IMR-90 (cell line): ENCODE measurements around the gene SLC38A11. TPM values are rescaled to one million over a fixed set of nuclear protein-coding genes. Genes with fewer than 3 reads are reported as not detected.

Source experiments
- ATAC-seq: fragments of 200-7000 bp; cut with Tn5 transposase; 2 replicates; pipeline ENCODE4 v1.9.1; 2020; ENCODE audit warnings: low read depth, mild to moderate bottlenecking, moderate library complexity
- BruUV-seq: library from RNA; stranded (reverse); fragments of 400-500 nt; replicated peaks from 2 replicates; lab custom pipeline; 2021; lab: Mats Ljungman, UMichigan
- CTCF ChIA-PET: fragments of 300-600 bp; formaldehyde crosslinking; extraction: SDS; loops from one replicate; lab custom pipeline; 2021; ENCODE audit warnings: antibody characterized with exemption; lab: Yijun Ruan, JAX
- POLR2A ChIA-PET: fragments of 300-600 bp; sonication (Branson Sonifier 250); formaldehyde crosslinking; loops from one replicate; lab custom pipeline; 2022; ENCODE audit warnings: antibody characterized with exemption; ENCODE audit not compliant: unreplicated experiment; lab: Charles Lee
- DNase-seq: peaks from one replicate; pipeline ENCODE4 v3.0.0; 2013
- H2AFZ ChIP-seq: replicated peaks from 2 replicates; pipeline ENCODE3; 2013; ENCODE audit warnings: low read length, mild to moderate bottlenecking; ENCODE audit not compliant: poor library complexity
- H2AK5ac ChIP-seq: 2 replicates; pipeline ENCODE4 v1.6.1; 2013; ENCODE audit warnings: low read depth, low read length, inconsistent platforms
- H2AK9ac ChIP-seq: replicated peaks from 2 replicates; pipeline ENCODE3; 2013; ENCODE audit warnings: mild to moderate bottlenecking, low read depth, low read length, moderate library complexity; ENCODE audit not compliant: poor library complexity
- H2BK120ac ChIP-seq: 2 replicates; pipeline ENCODE4 v1.6.1; 2013; ENCODE audit warnings: low read depth, low read length, inconsistent platforms
- H2BK15ac ChIP-seq: 3 replicates; pipeline ENCODE4 v1.6.1; 2013; ENCODE audit warnings: low read depth, low read length, inconsistent platforms
- H2BK20ac ChIP-seq: 2 replicates; pipeline ENCODE4 v1.6.1; 2013; ENCODE audit warnings: low read depth, mild to moderate bottlenecking, inconsistent platforms, low read length, moderate library complexity
- H2BK5ac ChIP-seq: 2 replicates; pipeline ENCODE4 v1.6.1; 2013; ENCODE audit warnings: mild to moderate bottlenecking, low read depth, low read length, inconsistent platforms; ENCODE audit not compliant: poor library complexity, severe bottlenecking
- H3K14ac ChIP-seq: replicated peaks from 2 replicates; pipeline ENCODE4 v1.6.1; 2013; ENCODE audit warnings: low read depth, low read length, inconsistent platforms
- H3K18ac ChIP-seq: 2 replicates; pipeline ENCODE4 v1.6.1; 2013; ENCODE audit warnings: low read depth, low read length, control low read depth
- H3K23ac ChIP-seq: 2 replicates; pipeline ENCODE4 v1.6.1; 2013; ENCODE audit warnings: low read depth, low read length, inconsistent platforms
- H3K27ac ChIP-seq: 2 replicates; pipeline ENCODE4 v1.5.1; 2013; ENCODE audit warnings: mild to moderate bottlenecking, control low read depth, low read length; ENCODE audit not compliant: insufficient read depth
- H3K27me3 ChIP-seq: 2 replicates; pipeline ENCODE4 v1.6.1; 2013; ENCODE audit warnings: low read length; ENCODE audit not compliant: control insufficient read depth, insufficient read depth
- H3K36me3 ChIP-seq: 2 replicates; pipeline ENCODE4 v1.6.1; 2013; ENCODE audit warnings: low read length, mixed read lengths; ENCODE audit not compliant: control insufficient read depth, insufficient read depth
- H3K4ac ChIP-seq: 2 replicates; pipeline ENCODE4 v1.6.1; 2013; ENCODE audit warnings: low read depth, low read length, inconsistent platforms
- H3K4me1 ChIP-seq: 2 replicates; pipeline ENCODE4 v1.6.1; 2013; ENCODE audit warnings: low read length, mixed read lengths; ENCODE audit not compliant: control insufficient read depth, insufficient read depth
- H3K4me2 ChIP-seq: 2 replicates; pipeline ENCODE4 v1.6.1; 2013; ENCODE audit warnings: low read depth, mild to moderate bottlenecking, control low read depth, low read length, moderate library complexity
- H3K4me3 ChIP-seq: 2 replicates; pipeline ENCODE4 v1.5.1; 2013; ENCODE audit warnings: low read depth, mild to moderate bottlenecking, control low read depth, low read length, moderate library complexity; ENCODE audit not compliant: insufficient read depth
- H3K56ac ChIP-seq: 2 replicates; pipeline ENCODE4 v1.6.1; 2013; ENCODE audit warnings: low read length, inconsistent platforms; ENCODE audit not compliant: insufficient read depth; ENCODE audit errors: extremely low read depth
- H3K79me1 ChIP-seq, 2 experiments: 2 replicates each; pipeline ENCODE4 v1.6.1; 2013; ENCODE audit warnings: low read length in 2 of 2, inconsistent platforms in 1 of 2, low read depth in 1 of 2
- H3K9ac ChIP-seq: 2 replicates; pipeline ENCODE4 v1.6.1; 2013; ENCODE audit warnings: low read depth, low read length, control low read depth
- H3K9me1 ChIP-seq: 2 replicates; pipeline ENCODE4 v1.6.1; 2013; ENCODE audit warnings: low read length, inconsistent platforms; ENCODE audit not compliant: insufficient read depth
- H3K9me3 ChIP-seq: 2 replicates; pipeline ENCODE4 v1.6.1; 2013; ENCODE audit warnings: low read length; ENCODE audit not compliant: control insufficient read depth, insufficient read depth
- H4K20me1 ChIP-seq: 2 replicates; pipeline ENCODE4 v1.6.1; 2013; ENCODE audit warnings: low read length, inconsistent platforms; ENCODE audit not compliant: insufficient read depth
- H4K5ac ChIP-seq: 2 replicates; pipeline ENCODE4 v1.6.1; 2013; ENCODE audit warnings: mild to moderate bottlenecking, low read depth, low read length, control low read depth
- H4K8ac ChIP-seq, 2 experiments: 2 replicates each; pipeline ENCODE4 v1.6.1; 2013; ENCODE audit warnings: low read depth in 2 of 2, low read length in 2 of 2, control low read depth in 1 of 2, inconsistent platforms in 1 of 2
- H4K91ac ChIP-seq: 2 replicates; pipeline ENCODE4 v1.6.1; 2013; ENCODE audit warnings: low read depth, low read length, inconsistent platforms; ENCODE audit not compliant: insufficient read depth
- BHLHE40 ChIP-seq: fragments of 150-350 bp; IDR thresholded peaks from 2 replicates; pipeline ENCODE4 v1.6.1; 2016; ENCODE audit warnings: mild to moderate bottlenecking, low read depth, low read length
- CEBPB ChIP-seq: IDR thresholded peaks from 2 replicates; pipeline ENCODE4 v1.6.1; 2012; ENCODE audit warnings: low read depth, low read length, improper control_type of control experiment
- CHD1 ChIP-seq: IDR thresholded peaks from 2 replicates; pipeline ENCODE4 v1.6.1; 2012; ENCODE audit warnings: low read depth, low read length, improper control_type of control experiment
- FOS ChIP-seq: fragments of 150-350 bp; IDR thresholded peaks from 2 replicates; pipeline ENCODE4 v1.6.1; 2016; ENCODE audit warnings: low read depth, low read length
- MAFK ChIP-seq: IDR thresholded peaks from 2 replicates; pipeline ENCODE4 v1.6.1; 2012; ENCODE audit warnings: low read depth, low read length, improper control_type of control experiment
- MAZ ChIP-seq: IDR thresholded peaks from 2 replicates; pipeline ENCODE4 v1.6.1; 2012; ENCODE audit warnings: low read depth, mild to moderate bottlenecking, low read length, improper control_type of control experiment, moderate library complexity, borderline replicate concordance
- MXI1 ChIP-seq: IDR thresholded peaks from 2 replicates; pipeline ENCODE4 v1.6.1; 2012; ENCODE audit warnings: low read depth, mild to moderate bottlenecking, low read length, moderate library complexity, borderline replicate concordance
- NFE2L2 ChIP-seq: fragments of 150-350 bp; IDR thresholded peaks from 2 replicates; pipeline ENCODE4 v1.6.1; 2016; ENCODE audit warnings: low read depth, mild to moderate bottlenecking, low read length
- POLR2A ChIP-seq: IDR thresholded peaks from 2 replicates; pipeline ENCODE4 v1.6.1; 2012; ENCODE audit warnings: mild to moderate bottlenecking, low read depth, low read length
- RAD21 ChIP-seq: IDR thresholded peaks from 2 replicates; pipeline ENCODE4 v1.6.1; 2012; ENCODE audit warnings: low read length, improper control_type of control experiment
- RCOR1 ChIP-seq: IDR thresholded peaks from 2 replicates; pipeline ENCODE4 v1.6.1; 2012; ENCODE audit warnings: mild to moderate bottlenecking, low read length, improper control_type of control experiment; ENCODE audit not compliant: insufficient replicate concordance
- RFX5 ChIP-seq: IDR thresholded peaks from 2 replicates; pipeline ENCODE4 v1.8.0; 2012; ENCODE audit warnings: low read depth, mild to moderate bottlenecking, low read length, moderate library complexity
- SMC3 ChIP-seq: fragments of 150-350 bp; IDR thresholded peaks from 2 replicates; pipeline ENCODE4 v1.6.1; 2016; ENCODE audit warnings: low read depth, mild to moderate bottlenecking, antibody characterized with exemption, low read length, moderate library complexity
- WGBS, 2 experiments: methylation state at CpG; one replicate each; pipeline versions ENCODE4 v1.1.5 to v1.1.7; 2013; ENCODE audit warnings: missing lambda C conversion rate in 2 of 2; ENCODE audit not compliant: insufficient read length in 1 of 2; ENCODE audit errors: extremely low coverage in 2 of 2; 5-methylcytosine and 5-hydroxymethylcytosine counted together
- dilution Hi-C: fragments of 300-500 bp; cut with HindIII; formaldehyde crosslinking; loops from one replicate; pipeline ENCODE4 v1.14.3; 2018; ENCODE audit warnings: low sequenced_read_pairs; ENCODE audit not compliant: unreplicated experiment
- in situ Hi-C: fragments of 300-500 bp; cut with MboI; formaldehyde crosslinking; loops from 3 replicates; pipeline ENCODE4 v1.14.3; 2019; ENCODE audit warnings: low sequenced_read_pairs, inconsistent platforms, mixed read lengths
- intact Hi-C: fragments of 100-400 bp; cut with micrococcal nuclease; formaldehyde crosslinking; loops from 2 replicates; pipeline ENCODE4 v1.10.0; 2022
- polyA plus RNA-seq, 3 experiments: library from polyadenylated mRNA; depleted of rRNA; stranded (reverse); fragments of >200 nt; gene quantifications; 2 replicates each; pipeline ENCODE4 v1.2.3, GENCODE V29; 2012; ENCODE audit warnings: low replicate concordance in 1 of 3
- total RNA-seq: library from RNA; depleted of rRNA; stranded (reverse); fragments of >200 nt; gene quantifications from 2 replicates; pipeline ENCODE4 v1.2.3, GENCODE V29; 2012
- TF ChIP-seq, protein P1 (sequence below): fragments of 150-350 bp; IDR thresholded peaks from 2 replicates; pipeline ENCODE4 v1.6.1; 2017; ENCODE audit warnings: mild to moderate bottlenecking, antibody characterized with exemption, low read length, low read depth
- TF ChIP-seq, protein P2 (sequence below): fragments of 150-350 bp; IDR thresholded peaks from 2 replicates; pipeline ENCODE4 v1.6.1; 2016; ENCODE audit warnings: low read depth, mild to moderate bottlenecking, low read length, moderate library complexity, borderline replicate concordance
- TF ChIP-seq, protein P3 (sequence below): conservative IDR thresholded peaks from 2 replicates; pipeline ENCODE4 v1.5.1; 2012; ENCODE audit warnings: mild to moderate bottlenecking, low read depth, low read length, improper control_type of control experiment

SLC38A11 gene
- total and polyA plus RNA-seq, 2 of the 4 experiments (the other 2 are of a cell fraction), result 0.18 to 0.21 TPM

DNA sequence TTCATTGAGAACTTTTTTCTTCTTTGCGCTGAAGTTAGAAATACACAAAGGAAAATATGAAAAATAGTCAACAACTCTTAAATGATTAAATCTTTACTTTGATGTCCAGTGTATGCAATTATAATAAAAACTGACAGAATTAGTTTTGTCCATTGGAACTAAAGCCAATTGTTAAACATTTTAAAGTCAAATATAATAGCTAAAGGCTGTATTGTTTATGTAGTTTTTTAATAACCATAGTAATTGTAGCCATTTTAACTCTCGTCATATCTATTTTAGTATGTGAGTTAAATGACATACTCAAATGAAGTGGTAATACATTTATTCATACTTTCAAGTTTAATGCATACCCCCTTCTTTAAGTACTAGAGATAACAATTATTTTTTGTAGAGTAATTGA lies 109.0 kb downstream of the SLC38A11 start:
- POLR2A ChIA-PET, result no interaction called here
- Histone ChIP-seq H2BK20ac (no peak overlapping the region), H3K4me1 (no peaks in the 10 kb centered on the region), H4K91ac (no peak overlapping the region), H3K9me3 (no peaks in the 10 kb centered on the region), H2AK5ac (no peak overlapping the region), H4K5ac (no peak overlapping the region), H3K9me1 (no peaks in the 10 kb centered on the region), H2AFZ (no peak overlapping the region), H3K14ac (no peak overlapping the region), H3K18ac (no peak overlapping the region), H3K4me3 (no peak overlapping the region), H2BK5ac (no peak overlapping the region), H3K56ac (no peak overlapping the region), H3K9ac (no peak overlapping the region), H2BK120ac (no peak overlapping the region), H4K8ac (no peak overlapping the region), H3K23ac (no peak overlapping the region), H3K79me1 (no peaks in the 10 kb centered on the region), H4K20me1 (no peaks in the 10 kb centered on the region), H3K27me3 (peaks cover 3% of the 10 kb centered on the region; the same call in 1 of the 2 replicates), H2AK9ac (no peak overlapping the region), H3K36me3 (no peaks in the 10 kb centered on the region), H3K4ac (no peak overlapping the region), H2BK15ac (no peak overlapping the region), H3K4me2 (no peak overlapping the region), H3K27ac (no peak overlapping the region)
- CTCF ChIA-PET, result no interaction called here
- BruUV-seq, result no TSS peak
- dilution Hi-C loops, result no loop called here
- DNase-seq (no peak), ATAC-seq (no peak)
- no CpG with 5 or more reads among the region's 2 CpGs for WGBS, 2 experiments
- in situ Hi-C loops, result no loop called here
- intact Hi-C loops, result loop anchor here (2.0 kb wide), 1 partner anchor 45 kb away; no protein-coding TSS in a partner anchor
- TF ChIP-seq FOS, result no peak
- no peak for TF ChIP-seq CEBPB
- TF ChIP-seq RFX5, result no peak
- TF ChIP-seq RAD21, result no peak
- TF ChIP-seq SMC3, result no peak
- no peak for TF ChIP-seq BHLHE40
- no peak for TF ChIP-seq MXI1
- TF ChIP-seq, protein P1, sequence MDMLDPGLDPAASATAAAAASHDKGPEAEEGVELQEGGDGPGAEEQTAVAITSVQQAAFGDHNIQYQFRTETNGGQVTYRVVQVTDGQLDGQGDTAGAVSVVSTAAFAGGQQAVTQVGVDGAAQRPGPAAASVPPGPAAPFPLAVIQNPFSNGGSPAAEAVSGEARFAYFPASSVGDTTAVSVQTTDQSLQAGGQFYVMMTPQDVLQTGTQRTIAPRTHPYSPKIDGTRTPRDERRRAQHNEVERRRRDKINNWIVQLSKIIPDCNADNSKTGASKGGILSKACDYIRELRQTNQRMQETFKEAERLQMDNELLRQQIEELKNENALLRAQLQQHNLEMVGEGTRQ, result no peak
- no peak for TF ChIP-seq MAFK
- TF ChIP-seq RCOR1, result no peak
- TF ChIP-seq MAZ, result no peak
- TF ChIP-seq NFE2L2, result no peak
- TF ChIP-seq, protein P2, sequence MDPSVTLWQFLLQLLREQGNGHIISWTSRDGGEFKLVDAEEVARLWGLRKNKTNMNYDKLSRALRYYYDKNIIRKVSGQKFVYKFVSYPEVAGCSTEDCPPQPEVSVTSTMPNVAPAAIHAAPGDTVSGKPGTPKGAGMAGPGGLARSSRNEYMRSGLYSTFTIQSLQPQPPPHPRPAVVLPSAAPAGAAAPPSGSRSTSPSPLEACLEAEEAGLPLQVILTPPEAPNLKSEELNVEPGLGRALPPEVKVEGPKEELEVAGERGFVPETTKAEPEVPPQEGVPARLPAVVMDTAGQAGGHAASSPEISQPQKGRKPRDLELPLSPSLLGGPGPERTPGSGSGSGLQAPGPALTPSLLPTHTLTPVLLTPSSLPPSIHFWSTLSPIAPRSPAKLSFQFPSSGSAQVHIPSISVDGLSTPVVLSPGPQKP, result no peak
- TF ChIP-seq, protein P3, sequence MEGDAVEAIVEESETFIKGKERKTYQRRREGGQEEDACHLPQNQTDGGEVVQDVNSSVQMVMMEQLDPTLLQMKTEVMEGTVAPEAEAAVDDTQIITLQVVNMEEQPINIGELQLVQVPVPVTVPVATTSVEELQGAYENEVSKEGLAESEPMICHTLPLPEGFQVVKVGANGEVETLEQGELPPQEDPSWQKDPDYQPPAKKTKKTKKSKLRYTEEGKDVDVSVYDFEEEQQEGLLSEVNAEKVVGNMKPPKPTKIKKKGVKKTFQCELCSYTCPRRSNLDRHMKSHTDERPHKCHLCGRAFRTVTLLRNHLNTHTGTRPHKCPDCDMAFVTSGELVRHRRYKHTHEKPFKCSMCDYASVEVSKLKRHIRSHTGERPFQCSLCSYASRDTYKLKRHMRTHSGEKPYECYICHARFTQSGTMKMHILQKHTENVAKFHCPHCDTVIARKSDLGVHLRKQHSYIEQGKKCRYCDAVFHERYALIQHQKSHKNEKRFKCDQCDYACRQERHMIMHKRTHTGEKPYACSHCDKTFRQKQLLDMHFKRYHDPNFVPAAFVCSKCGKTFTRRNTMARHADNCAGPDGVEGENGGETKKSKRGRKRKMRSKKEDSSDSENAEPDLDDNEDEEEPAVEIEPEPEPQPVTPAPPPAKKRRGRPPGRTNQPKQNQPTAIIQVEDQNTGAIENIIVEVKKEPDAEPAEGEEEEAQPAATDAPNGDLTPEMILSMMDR, result no peak
- no peak for TF ChIP-seq POLR2A
- no peak for TF ChIP-seq CHD1
